HG03571 (cell line): ENCODE data around the gene CAND1.
A peak's percentile ranks its signal among the peaks of the same experiment; 100 is the strongest.

ENCODE experiments used
- ATAC-seq: cut with Tn5 transposase; IDR thresholded peaks from one replicate; pipeline ENCODE4 v1.9.1; 2021; ENCODE audit not compliant: unreplicated experiment

CAND1 gene

GRCh38 chr12:67268896-67269632 is at the start of gene CAND1:
Gene CAND1, plus strand, starts transcription at chr12:67269358. Its CDS starts 360 bp downstream, at chr12:67269718.
- ATAC-seq: peak; percentile 78

GRCh38 chr12:67220065-67220464 is 49.1 kb upstream of the CAND1 start:
- no peak for ATAC-seq

GRCh38 chr12:67222302-67222701 is 46.9 kb upstream of the CAND1 start:
- no peak for ATAC-seq

- ATAC-seq: no peak
Measured at GRCh38 chr12:67223225-67223624, 45.9 kb upstream of the CAND1 start.

- ATAC-seq: no peak
Measured at GRCh38 chr12:67237231-67237630, 31.9 kb upstream of the CAND1 start.

- ATAC-seq: no peak
Measured at GRCh38 chr12:67239061-67239460, 30.1 kb upstream of the CAND1 start.

GRCh38 chr12:67241482-67241881 is 27.7 kb upstream of the CAND1 start:
- no peak for ATAC-seq

GRCh38 chr12:67243260-67243659 is 25.9 kb upstream of the CAND1 start:
- ATAC-seq: no peak

GRCh38 chr12:67245571-67245970 is 23.6 kb upstream of the CAND1 start:
- no peak for ATAC-seq

GRCh38 chr12:67251012-67251411 is 18.1 kb upstream of the CAND1 start:
- ATAC-seq: no peak

GRCh38 chr12:67254372-67255026 is 14.7 kb upstream of the CAND1 start:
- ATAC-seq: no peak

GRCh38 chr12:67256649-67257048 is 12.5 kb upstream of the CAND1 start:
- no peak for ATAC-seq

- ATAC-seq: no peak
Measured at GRCh38 chr12:67263471-67263870, 5.7 kb upstream of the CAND1 start.

GRCh38 chr12:67268335-67268895 is 743 bp upstream of the CAND1 start:
- ATAC-seq: peak; percentile 73

GRCh38 chr12:67269633-67270573 is 745 bp downstream of the CAND1 start:
- peak; percentile 17 for ATAC-seq

- ATAC-seq: no peak
Measured at GRCh38 chr12:67270622-67271021, 1.5 kb downstream of the CAND1 start.

- no peak for ATAC-seq
Measured at GRCh38 chr12:67271976-67272375, 2.8 kb downstream of the CAND1 start.

GRCh38 chr12:67274186-67274585 is 5.0 kb downstream of the CAND1 start:
- ATAC-seq: no peak

GRCh38 chr12:67275380-67275913 is 6.3 kb downstream of the CAND1 start:
- no peak for ATAC-seq

GRCh38 chr12:67276421-67276820 is 7.3 kb downstream of the CAND1 start:
- no peak for ATAC-seq

GRCh38 chr12:67279637-67280036 is 10.5 kb downstream of the CAND1 start:
- ATAC-seq: no peak
